ENCODE data around the gene BICD1.

DNA sequence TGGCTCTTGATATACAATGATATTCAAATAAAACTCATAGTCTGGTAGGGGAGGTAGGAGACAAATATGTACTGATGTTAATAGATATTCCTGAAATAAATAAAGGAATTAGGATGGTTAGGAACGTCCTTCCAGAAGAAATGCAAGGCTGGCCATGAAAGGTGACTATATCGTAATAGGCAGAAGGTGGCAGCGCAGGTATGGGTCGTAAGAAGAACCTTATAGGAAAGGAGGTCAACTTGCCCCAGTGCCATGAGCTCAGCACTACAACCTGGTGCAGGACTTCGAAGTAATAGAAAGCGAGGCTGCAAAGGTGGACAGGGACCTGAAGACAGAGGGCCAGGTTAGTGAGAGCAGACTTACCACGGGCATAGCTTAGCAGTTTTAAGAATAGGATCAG lies 237.4 kb downstream of the BICD1 start:
- TF ChIP-seq, protein P1, sequence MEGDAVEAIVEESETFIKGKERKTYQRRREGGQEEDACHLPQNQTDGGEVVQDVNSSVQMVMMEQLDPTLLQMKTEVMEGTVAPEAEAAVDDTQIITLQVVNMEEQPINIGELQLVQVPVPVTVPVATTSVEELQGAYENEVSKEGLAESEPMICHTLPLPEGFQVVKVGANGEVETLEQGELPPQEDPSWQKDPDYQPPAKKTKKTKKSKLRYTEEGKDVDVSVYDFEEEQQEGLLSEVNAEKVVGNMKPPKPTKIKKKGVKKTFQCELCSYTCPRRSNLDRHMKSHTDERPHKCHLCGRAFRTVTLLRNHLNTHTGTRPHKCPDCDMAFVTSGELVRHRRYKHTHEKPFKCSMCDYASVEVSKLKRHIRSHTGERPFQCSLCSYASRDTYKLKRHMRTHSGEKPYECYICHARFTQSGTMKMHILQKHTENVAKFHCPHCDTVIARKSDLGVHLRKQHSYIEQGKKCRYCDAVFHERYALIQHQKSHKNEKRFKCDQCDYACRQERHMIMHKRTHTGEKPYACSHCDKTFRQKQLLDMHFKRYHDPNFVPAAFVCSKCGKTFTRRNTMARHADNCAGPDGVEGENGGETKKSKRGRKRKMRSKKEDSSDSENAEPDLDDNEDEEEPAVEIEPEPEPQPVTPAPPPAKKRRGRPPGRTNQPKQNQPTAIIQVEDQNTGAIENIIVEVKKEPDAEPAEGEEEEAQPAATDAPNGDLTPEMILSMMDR (IDR thresholded peaks at IDR 0.05; ENCODE audit: low read depth, low read length, poor library complexity, severe bottlenecking): no peak
- no peak for TF ChIP-seq EZH2phosphoT487 (IDR thresholded peaks at IDR 0.05; ENCODE audit: borderline replicate concordance, low read length)

All from DOHH2 (cell line).